ENCODE data around the gene ARL6IP6. TPM values are rescaled to one million over a fixed set of nuclear protein-coding genes. Genes with fewer than 3 reads are reported as not detected.

Gene ARL6IP6
- total RNA-seq, 1 experiment from 2014 or later: 27.2 TPM

GRCh38 chr2:152686321-152686720 is 32.1 kb upstream of the ARL6IP6 start:
- no peak for DNase-seq
- Histone ChIP-seq H3K36me3 (ENCODE audit: low read depth) (peaks cover 25% of the 10 kb centered on the region; the same call in 1 of the 2 replicates), H3K9me2 (ENCODE audit: insufficient read depth) (no peaks in the 10 kb centered on the region), H3K4me2 (no peak overlapping the region), H2AFZ (no peak overlapping the region), H3K79me2 (ENCODE audit: low read depth) (peaks cover 20% of the 10 kb centered on the region; the same call in 1 of the 2 replicates), H3F3A (ENCODE audit: insufficient read depth, low read depth) (no peaks in the 10 kb centered on the region), H3K9me3 (ENCODE audit: insufficient read depth, low read depth) (no peaks in the 10 kb centered on the region), H3K4me1 (replicated peaks; ENCODE audit: insufficient read depth) (no peaks in the 10 kb centered on the region), H3K27ac (no peak overlapping the region), H3K27me3 (ENCODE audit: insufficient read depth, low read depth) (no peaks in the 10 kb centered on the region), H3K4me3 (no peak overlapping the region), H4K20me1 (ENCODE audit: insufficient read depth) (peaks cover 36% of the 10 kb centered on the region)
- intact Hi-C loops (cut with micrococcal nuclease; ENCODE audit: unreplicated experiment): no loop called here
- BruUV-seq (replicated peaks): no TSS peak
- TF ChIP-seq CTCF (conservative IDR thresholded peaks at IDR 0.05): no peak
- POLR2A ChIA-PET (ENCODE audit: unreplicated experiment): no interaction called here
- CTCF ChIA-PET: no interaction called here

- no peaks in the 10 kb centered on the region for H3K4me1 ChIP-seq (replicated peaks; ENCODE audit: insufficient read depth)
- intact Hi-C loops (cut with micrococcal nuclease; ENCODE audit: unreplicated experiment): no loop called here
- no TSS peak for BruUV-seq (replicated peaks)
- H3K79me2 ChIP-seq (ENCODE audit: low read depth): peaks cover 48% of the 10 kb centered on the region
- TF ChIP-seq EZH2 (IDR thresholded peaks at IDR 0.05; ENCODE audit: low read depth): no peak
- no peak for TF ChIP-seq CTCF (conservative IDR thresholded peaks at IDR 0.05)
- DNase-seq: no peak
- H3K27me3 ChIP-seq (ENCODE audit: insufficient read depth, low read depth): no peaks in the 10 kb centered on the region
- CTCF ChIA-PET: no interaction called here
- no peaks in the 10 kb centered on the region for H3K9me3 ChIP-seq (ENCODE audit: insufficient read depth, low read depth)
- H3F3A ChIP-seq (ENCODE audit: insufficient read depth, low read depth): peaks cover 7% of the 10 kb centered on the region; the same call in 1 of the 2 replicates
- H4K20me1 ChIP-seq (ENCODE audit: insufficient read depth): peaks cover 48% of the 10 kb centered on the region
- 0 out of 2 replicates have a peak, but pooled peaks cover 3% of the 10 kb centered on the region for H3K9me2 ChIP-seq (ENCODE audit: insufficient read depth)
- no peak overlapping the region for H3K4me2 ChIP-seq
- H2AFZ ChIP-seq: no peak overlapping the region
- no peak overlapping the region for H3K4me3 ChIP-seq
- no peak overlapping the region for H3K27ac ChIP-seq
- peaks cover 33% of the 10 kb centered on the region for H3K36me3 ChIP-seq (ENCODE audit: low read depth)
- POLR2A ChIA-PET (ENCODE audit: unreplicated experiment): no interaction called here
Measured at GRCh38 chr2:152693033-152693432, 25.4 kb upstream of the ARL6IP6 start.

- Histone ChIP-seq H4K20me1 (ENCODE audit: insufficient read depth) (peaks cover 60% of the 10 kb centered on the region), H3K9me3 (ENCODE audit: insufficient read depth, low read depth) (no peaks in the 10 kb centered on the region), H3K27me3 (ENCODE audit: insufficient read depth, low read depth) (no peaks in the 10 kb centered on the region), H3K79me2 (ENCODE audit: low read depth) (peaks cover 56% of the 10 kb centered on the region), H3K4me1 (replicated peaks; ENCODE audit: insufficient read depth) (no peaks in the 10 kb centered on the region), H3K4me3 (no peak overlapping the region), H3K9me2 (ENCODE audit: insufficient read depth) (0 out of 2 replicates have a peak, but pooled peaks cover 3% of the 10 kb centered on the region), H3K36me3 (ENCODE audit: low read depth) (peaks cover 22% of the 10 kb centered on the region), H2AFZ (no peak overlapping the region), H3K4me2 (no peak overlapping the region), H3K27ac (no peak overlapping the region), H3F3A (ENCODE audit: insufficient read depth, low read depth) (peaks cover 13% of the 10 kb centered on the region; the same call in 1 of the 2 replicates)
- intact Hi-C loops (cut with micrococcal nuclease; ENCODE audit: unreplicated experiment): no loop called here
- DNase-seq: no peak
- no TSS peak for BruUV-seq (replicated peaks)
- ChIA-PET POLR2A (ENCODE audit: unreplicated experiment) (no interaction called here), CTCF (no interaction called here)
- no peak for TF ChIP-seq CTCF (conservative IDR thresholded peaks at IDR 0.05)
Measured at GRCh38 chr2:152694161-152694661, 24.2 kb upstream of the ARL6IP6 start.
